ENCODE measurements around the gene BCAS3.
"Not testable (repeated sequence)": the region's sequence is repeated elsewhere in the genome, so short reads cannot be mapped to it uniquely, and the experiment has no call there.

The BCAS3 gene

GRCh38 chr17:60665602-60666001 lies 12.0 kb upstream of the BCAS3 start:
- H3K27me3 ChIP-seq (ENCODE audit: low read depth, low read length) = no peaks in the 10 kb centered on the region
- peaks cover 11% of the 10 kb centered on the region for H3K36me3 ChIP-seq (replicated peaks; ENCODE audit: low read depth, low read length)
- H3K9me3 ChIP-seq (ENCODE audit: insufficient read depth, low read length) = no peaks in the 10 kb centered on the region
- TF ChIP-seq CTCF (IDR thresholded peaks at IDR 0.05; ENCODE audit: low read depth, low read length) (no peak), EZH2phosphoT487 (IDR thresholded peaks at IDR 0.05; ENCODE audit: low read depth) (no peak)
- H3K79me2 ChIP-seq (ENCODE audit: low read length) = no peaks in the 10 kb centered on the region
- no peak overlapping the region for H3K27ac ChIP-seq (ENCODE audit: low read length)
- no peak overlapping the region for H2AFZ ChIP-seq (ENCODE audit: low read depth, low read length)
- H4K20me1 ChIP-seq (ENCODE audit: insufficient read depth, low read length) = no peaks in the 10 kb centered on the region
- no peak overlapping the region for H3K4me2 ChIP-seq (ENCODE audit: low read length)
- no peak overlapping the region for H3K9ac ChIP-seq (ENCODE audit: low read length)
- no peak overlapping the region for H3K4me3 ChIP-seq (ENCODE audit: low read length)
- H3K4me1 ChIP-seq (ENCODE audit: low read length) = no peaks in the 10 kb centered on the region

GRCh38 chr17:60668741-60669140 lies 8.9 kb upstream of the BCAS3 start:
- not testable (repeated sequence) for H3K9me3 ChIP-seq (ENCODE audit: insufficient read depth, low read length); H3K4me3 ChIP-seq (ENCODE audit: low read length); H3K79me2 ChIP-seq (ENCODE audit: low read length); H3K27me3 ChIP-seq (ENCODE audit: low read depth, low read length); H4K20me1 ChIP-seq (ENCODE audit: insufficient read depth, low read length); H3K4me2 ChIP-seq (ENCODE audit: low read length); H3K4me1 ChIP-seq (ENCODE audit: low read length); H3K27ac ChIP-seq (ENCODE audit: low read length); H2AFZ ChIP-seq (ENCODE audit: low read depth, low read length); H3K9ac ChIP-seq (ENCODE audit: low read length); H3K36me3 ChIP-seq (replicated peaks; ENCODE audit: low read depth, low read length)

GRCh38 chr17:60671482-60671881 lies 6.2 kb upstream of the BCAS3 start:
- no peak overlapping the region for H3K9ac ChIP-seq (ENCODE audit: low read length)
- no peaks in the 10 kb centered on the region for H3K36me3 ChIP-seq (replicated peaks; ENCODE audit: low read depth, low read length)
- no peaks in the 10 kb centered on the region for H3K79me2 ChIP-seq (ENCODE audit: low read length)
- TF ChIP-seq EZH2phosphoT487 (IDR thresholded peaks at IDR 0.05; ENCODE audit: low read depth) (no peak), CTCF (IDR thresholded peaks at IDR 0.05; ENCODE audit: low read depth, low read length) (no peak)
- no peak overlapping the region for H3K4me2 ChIP-seq (ENCODE audit: low read length)
- no peak overlapping the region for H3K4me3 ChIP-seq (ENCODE audit: low read length)
- no peak overlapping the region for H3K27ac ChIP-seq (ENCODE audit: low read length)
- H3K9me3 ChIP-seq (ENCODE audit: insufficient read depth, low read length) = no peaks in the 10 kb centered on the region
- no peaks in the 10 kb centered on the region for H4K20me1 ChIP-seq (ENCODE audit: insufficient read depth, low read length)
- H3K4me1 ChIP-seq (ENCODE audit: low read length) = no peaks in the 10 kb centered on the region
- H2AFZ ChIP-seq (ENCODE audit: low read depth, low read length) = no peak overlapping the region
- H3K27me3 ChIP-seq (ENCODE audit: low read depth, low read length) = no peaks in the 10 kb centered on the region

GRCh38 chr17:60674637-60675036 lies 3.0 kb upstream of the BCAS3 start:
- H3K4me1 ChIP-seq (ENCODE audit: low read length); H3K36me3 ChIP-seq (replicated peaks; ENCODE audit: low read depth, low read length); H3K27ac ChIP-seq (ENCODE audit: low read length); H3K27me3 ChIP-seq (ENCODE audit: low read depth, low read length); H4K20me1 ChIP-seq (ENCODE audit: insufficient read depth, low read length); H3K4me3 ChIP-seq (ENCODE audit: low read length); H3K9ac ChIP-seq (ENCODE audit: low read length); H2AFZ ChIP-seq (ENCODE audit: low read depth, low read length); H3K79me2 ChIP-seq (ENCODE audit: low read length); H3K4me2 ChIP-seq (ENCODE audit: low read length); H3K9me3 ChIP-seq (ENCODE audit: insufficient read depth, low read length): not testable (repeated sequence)

- Histone ChIP-seq H3K27me3 (ENCODE audit: low read depth, low read length) (no peaks in the 10 kb centered on the region; the same call in 1 of the 2 replicates), H3K9me3 (ENCODE audit: insufficient read depth, low read length) (no peaks in the 10 kb centered on the region), H3K4me1 (ENCODE audit: low read length) (peaks cover 6% of the 10 kb centered on the region), H3K79me2 (ENCODE audit: low read length) (no peaks in the 10 kb centered on the region), H3K36me3 (replicated peaks; ENCODE audit: low read depth, low read length) (no peaks in the 10 kb centered on the region), H2AFZ (ENCODE audit: low read depth, low read length) (no peak overlapping the region), H3K27ac (ENCODE audit: low read length) (no peak overlapping the region), H4K20me1 (ENCODE audit: insufficient read depth, low read length) (no peaks in the 10 kb centered on the region), H3K4me2 (ENCODE audit: low read length) (no peak overlapping the region), H3K4me3 (ENCODE audit: low read length) (no peak overlapping the region), H3K9ac (ENCODE audit: low read length) (no peak overlapping the region)
- TF ChIP-seq CTCF (IDR thresholded peaks at IDR 0.05; ENCODE audit: low read depth, low read length) (no peak), EZH2phosphoT487 (IDR thresholded peaks at IDR 0.05; ENCODE audit: low read depth) (no peak)
These were observed 1.7 kb upstream of the BCAS3 start for GRCh38 chr17:60675997-60676396.

Measured in OCI-LY3 (cell line).